HepG2 (cell line): ENCODE data around the gene PGS1. TPM values are rescaled to one million over a fixed set of nuclear protein-coding genes. Genes with fewer than 3 reads are reported as not detected.
A peak's percentile ranks its signal among the peaks of the same experiment; 100 is the strongest.

Experiments
- FOXO4 ChIP-seq: sonication (generic); formaldehyde crosslinking; conservative IDR thresholded peaks from 2 replicates; pipeline ENCODE4 v1.8.1; 2023; ENCODE audit warnings: missing genetic modification reagents
- HMG20A ChIP-seq: IDR thresholded peaks from 2 replicates; pipeline ENCODE4 v1.6.1; 2016; ENCODE audit warnings: borderline replicate concordance
- KLF11 ChIP-seq: IDR thresholded peaks from 2 replicates; pipeline ENCODE4 v1.6.1; 2016; ENCODE audit warnings: missing compliant biosample characterization
- MIXL1 ChIP-seq: IDR thresholded peaks from 2 replicates; pipeline ENCODE4 v1.6.1; 2016
- PHF8 ChIP-seq: sonication (generic); formaldehyde crosslinking; IDR thresholded peaks from 2 replicates; pipeline ENCODE4 v1.5.0; 2020; ENCODE audit warnings: missing genetic modification reagents
- PRPF4 ChIP-seq: fragments of 200-400 bp; formaldehyde crosslinking; IDR thresholded peaks from 2 replicates; pipeline ENCODE4 v1.6.1; 2016; ENCODE audit warnings: low read length, low read depth; ENCODE audit not compliant: poor library complexity, severe bottlenecking
- RBAK ChIP-seq: sonication (generic); formaldehyde crosslinking; IDR thresholded peaks from 2 replicates; pipeline ENCODE4 v1.5.1; 2020; ENCODE audit warnings: mild to moderate bottlenecking, missing genetic modification reagents
- RBFOX2 ChIP-seq: fragments of 200-400 bp; formaldehyde crosslinking; IDR thresholded peaks from 2 replicates; pipeline ENCODE4 v1.6.1; 2017; ENCODE audit warnings: low read depth, mild to moderate bottlenecking, low read length
- SKIL ChIP-seq: sonication (generic); formaldehyde crosslinking; IDR thresholded peaks from 2 replicates; pipeline ENCODE4 v1.8.0; 2022; ENCODE audit warnings: missing genetic modification reagents, mild to moderate bottlenecking, moderate library complexity, borderline replicate concordance
- SPEN ChIP-seq: sonication (generic); formaldehyde crosslinking; IDR thresholded peaks from 2 replicates; pipeline ENCODE4 v1.5.1; 2020; ENCODE audit warnings: low read depth, mild to moderate bottlenecking, missing genetic modification reagents
- TRAFD1 ChIP-seq: sonication (generic); formaldehyde crosslinking; IDR thresholded peaks from 2 replicates; pipeline ENCODE4 v1.5.1; 2020; ENCODE audit warnings: missing genetic modification reagents, mild to moderate bottlenecking, borderline replicate concordance
- ZBTB3 ChIP-seq: sonication (generic); formaldehyde crosslinking; IDR thresholded peaks from 2 replicates; pipeline ENCODE4 v1.4.0; 2020; ENCODE audit warnings: low read depth, mild to moderate bottlenecking, moderate library complexity, missing genetic modification reagents, borderline replicate concordance
- ZNF646 ChIP-seq: sonication (generic); formaldehyde crosslinking; IDR thresholded peaks from 2 replicates; pipeline ENCODE4 v1.9.0; 2021; ENCODE audit warnings: mild to moderate bottlenecking, missing genetic modification reagents
- ZSCAN22 ChIP-seq: sonication (generic); formaldehyde crosslinking; IDR thresholded peaks from 2 replicates; pipeline ENCODE4 v1.4.0; 2020; ENCODE audit warnings: mild to moderate bottlenecking, missing genetic modification reagents
- polyA plus RNA-seq, 8 experiments: library from polyadenylated mRNA; depleted of rRNA in 3 of 8; stranded (reverse) in 7 of 8; unstranded in 1 of 8; fragments of >200 nt; fragmentation: Illumina TruSeq in 4 of 8; extraction: Trizol in 4 of 8; gene quantifications; 2 replicates each; pipeline versions ENCODE4 v1.2.1 to v1.2.3, GENCODE V29; 2011 to 2016; ENCODE audit warnings: low read depth in 4 of 8, missing spikeins in 1 of 8, mixed read lengths in 1 of 8; ENCODE audit not compliant: insufficient read depth in 1 of 8
- total RNA-seq, 5 experiments: library from RNA; depleted of rRNA; stranded (reverse); fragments of >200 nt; fragmentation: Illumina TruSeq; extraction: Trizol; gene quantifications; 2 replicates each; pipeline ENCODE4 v1.2.3, GENCODE V29; 2016; ENCODE audit warnings: low read depth in 1 of 5

Gene PGS1
- total and polyA plus RNA-seq, 2 of the 13 experiments (the other 11 are each of a cell fraction or from before 2014, with no cell fraction given), result 25.9 to 31.5 TPM

GRCh38 chr17:78360371-78361224 is 17.9 kb upstream of the PGS1 start (continued):
- TF ChIP-seq TRAFD1 (CRISPR knock-in tag) (no peak; the same call in 1 of the 2 replicates), PHF8 (CRISPR knock-in tag) (peak; percentile 56), ZNF646 (no peak), RBFOX2 (no peak), SPEN (CRISPR knock-in tag) (peak; percentile 34; the same call in 1 of the 2 replicates), RBAK (CRISPR knock-in tag) (no peak), MIXL1 (CRISPR knock-in tag) (peak; percentile 56; the same call in 1 of the 2 replicates), ZSCAN22 (no peak), PRPF4 (no peak), HMG20A (no peak), FOXO4 (no peak), SKIL (CRISPR knock-in tag) (no peak), KLF11 (0 out of 2 replicates have a peak, but pooled peaks have one; percentile 42), ZBTB3 (CRISPR knock-in tag) (no peak)
